H1 (cell line): ENCODE measurements around the gene ASAP2. TPM values are rescaled to one million over a fixed set of nuclear protein-coding genes. Genes with fewer than 3 reads are reported as not detected.

ENCODE experiments used
- CTCF ChIA-PET: fragments of 300-600 bp; sonication (Branson Sonifier 250); formaldehyde crosslinking; loops from one replicate; lab custom pipeline; 2021; ENCODE audit not compliant: partially characterized antibody; lab: Charles Lee
- POLR2A ChIA-PET: fragments of 300-600 bp; sonication (Branson Sonifier 250); formaldehyde crosslinking; loops from one replicate; lab custom pipeline; 2021; ENCODE audit warnings: inconsistent platforms; ENCODE audit not compliant: partially characterized antibody; lab: Charles Lee
- DNase-seq, 2 experiments: peaks; one replicate each; pipeline versions ENCODE4 v3.0.0 to v3.0.0-alpha.2; 2010 to 2022; ENCODE audit warnings: low spot score in 2 of 2, low read depth in 1 of 2, mixed read lengths in 1 of 2
- FAIRE-seq: peaks from 2 replicates; lab custom pipeline; 2011; peaks lifted over from hg19 to GRCh38; lab: Jason Lieb, UNC
- H2AFZ ChIP-seq: 2 replicates; pipeline ENCODE4 v1.8.1; 2012; ENCODE audit warnings: low read length, inconsistent platforms
- H2AK5ac ChIP-seq: 2 replicates; pipeline ENCODE4 v1.6.1; 2013; ENCODE audit warnings: low read depth, low read length
- H2BK120ac ChIP-seq: replicated peaks from 2 replicates; pipeline ENCODE3; 2013; ENCODE audit warnings: low read depth, low read length, inconsistent platforms
- H2BK12ac ChIP-seq: 2 replicates; pipeline ENCODE4 v1.6.1; 2013; ENCODE audit warnings: low read depth, low read length
- H2BK15ac ChIP-seq: 2 replicates; pipeline ENCODE4 v1.6.1; 2013; ENCODE audit warnings: low read length
- H2BK20ac ChIP-seq: 2 replicates; pipeline ENCODE4 v1.6.1; 2013; ENCODE audit warnings: low read length
- H2BK5ac ChIP-seq: 2 replicates; pipeline ENCODE4 v1.6.1; 2013; ENCODE audit warnings: low read depth, low read length
- H3K14ac ChIP-seq: 2 replicates; pipeline ENCODE4 v1.6.1; 2013; ENCODE audit warnings: inconsistent platforms; ENCODE audit not compliant: insufficient read length
- H3K18ac ChIP-seq: 2 replicates; pipeline ENCODE4 v1.6.1; 2013; ENCODE audit warnings: low read length; ENCODE audit errors: extremely low read depth
- H3K23ac ChIP-seq: 2 replicates; pipeline ENCODE4 v1.6.1; 2013; ENCODE audit warnings: inconsistent platforms; ENCODE audit not compliant: insufficient read length
- H3K23me2 ChIP-seq: 2 replicates; pipeline ENCODE4 v1.6.1; 2013; ENCODE audit warnings: low read depth, low read length
- H3K27ac ChIP-seq: 2 replicates; pipeline ENCODE4 v1.6.1; 2011; ENCODE audit warnings: low read depth, low read length, inconsistent platforms
- H3K27me3 ChIP-seq, 4 experiments: replicated peaks in 1 of 4; 1 replicate in 1 of 4; 2 replicates in 3 of 4; pipeline versions ENCODE4 v1.6.1 to v1.8.1; 2011 to 2013; ENCODE audit warnings: low read length in 3 of 4, mild to moderate bottlenecking in 3 of 4, inconsistent platforms in 2 of 4, mixed read lengths in 2 of 4, moderate library complexity in 1 of 4; ENCODE audit not compliant: control insufficient read depth in 3 of 4, insufficient read depth in 3 of 4; ENCODE audit errors: extremely low read depth in 1 of 4
- H3K36me3 ChIP-seq, 4 experiments: 2 replicates each; pipeline versions ENCODE4 v1.6.1 to v1.8.1; 2011 to 2013; ENCODE audit warnings: mild to moderate bottlenecking in 4 of 4, low read length in 3 of 4, moderate library complexity in 2 of 4, control low read depth in 1 of 4, inconsistent platforms in 1 of 4; ENCODE audit not compliant: insufficient read depth in 4 of 4, control insufficient read depth in 2 of 4
- H3K4ac ChIP-seq: replicated peaks from 2 replicates; pipeline ENCODE3; 2013; ENCODE audit warnings: low read length, low read depth, mixed read lengths, inconsistent platforms; ENCODE audit not compliant: insufficient read length
- H3K4me1 ChIP-seq, 4 experiments: replicated peaks in 1 of 4; 1 replicate in 1 of 4; 2 replicates in 3 of 4; pipeline versions ENCODE4 v1.6.1 to v1.8.1; 2011 to 2013; ENCODE audit warnings: low read length in 3 of 4, inconsistent platforms in 2 of 4, mixed read lengths in 1 of 4; ENCODE audit not compliant: insufficient read depth in 4 of 4, control insufficient read depth in 3 of 4
- H3K4me2 ChIP-seq, 2 experiments: 2 replicates each; pipeline versions ENCODE4 v1.6.1 to v1.8.1; 2011 to 2013; ENCODE audit warnings: low read depth in 2 of 2, low read length in 2 of 2, control low read depth in 1 of 2, inconsistent platforms in 1 of 2, mild to moderate bottlenecking in 1 of 2; ENCODE audit not compliant: insufficient read depth in 1 of 2
- H3K4me3 ChIP-seq, 4 experiments: fragments of 200-600, 300-600 bp in 1 of 4; sonication (generic), shearing (Covaris generic), sonication (Bioruptor Twin) in 1 of 4; 2 replicates each; pipeline versions ENCODE4 v1.5.1 to v1.8.1; 2011 to 2016; ENCODE audit warnings: low read length in 4 of 4, low read depth in 3 of 4, control low read depth in 2 of 4, inconsistent platforms in 2 of 4, mild to moderate bottlenecking in 2 of 4, mixed read lengths in 1 of 4, moderate library complexity in 1 of 4; ENCODE audit not compliant: insufficient read depth in 2 of 4; ENCODE audit errors: extremely low read depth in 1 of 4
- H3K56ac ChIP-seq: replicated peaks from 2 replicates; pipeline ENCODE3; 2013; ENCODE audit warnings: low read depth, mild to moderate bottlenecking, mixed read lengths, low read length, inconsistent platforms; ENCODE audit not compliant: insufficient read length
- H3K79me1 ChIP-seq: 2 replicates; pipeline ENCODE4 v1.6.1; 2013; ENCODE audit warnings: low read depth, low read length, control low read depth
- H3K79me2 ChIP-seq, 2 experiments: 2 replicates each; pipeline versions ENCODE4 v1.6.1 to v1.8.1; 2012 to 2013; ENCODE audit warnings: low read length in 2 of 2, mild to moderate bottlenecking in 2 of 2, inconsistent platforms in 1 of 2; ENCODE audit not compliant: insufficient read depth in 2 of 2, control insufficient read depth in 1 of 2
- H3K9ac ChIP-seq, 4 experiments: replicated peaks in 1 of 4; 1 replicate in 1 of 4; 2 replicates in 3 of 4; pipeline versions ENCODE4 v1.6.1 to v1.8.1; 2011 to 2013; ENCODE audit warnings: low read depth in 3 of 4, low read length in 3 of 4, control low read depth in 2 of 4, mild to moderate bottlenecking in 2 of 4, moderate library complexity in 2 of 4, inconsistent platforms in 1 of 4; ENCODE audit errors: extremely low read depth in 1 of 4
- H3K9me3 ChIP-seq, 2 experiments: 2 replicates each; pipeline versions ENCODE4 v1.6.1 to v1.8.1; 2012 to 2013; ENCODE audit warnings: mild to moderate bottlenecking in 2 of 2, moderate library complexity in 2 of 2, control low read depth in 1 of 2, inconsistent platforms in 1 of 2, low read depth in 1 of 2, low read length in 1 of 2, mixed read lengths in 1 of 2; ENCODE audit not compliant: insufficient read depth in 2 of 2
- H4K20me1 ChIP-seq, 2 experiments: replicated peaks in 1 of 2; 2 replicates each; pipeline versions ENCODE3 to v1.8.1; 2011 to 2013; ENCODE audit warnings: inconsistent platforms in 2 of 2, low read length in 2 of 2, mild to moderate bottlenecking in 1 of 2; ENCODE audit not compliant: insufficient read depth in 2 of 2, control insufficient read depth in 1 of 2
- H4K5ac ChIP-seq: 2 replicates; pipeline ENCODE4 v1.6.1; 2013; ENCODE audit warnings: low read length, low read depth, mixed read lengths, inconsistent platforms; ENCODE audit not compliant: insufficient read length
- H4K8ac ChIP-seq: 2 replicates; pipeline ENCODE4 v1.8.0; 2013; ENCODE audit warnings: mild to moderate bottlenecking, moderate library complexity, low read length, inconsistent platforms; ENCODE audit not compliant: insufficient read depth; ENCODE audit errors: extremely low read depth
- H4K91ac ChIP-seq: replicated peaks from 2 replicates; pipeline ENCODE3; 2013; ENCODE audit warnings: low read length, mixed read lengths, inconsistent platforms; ENCODE audit not compliant: insufficient read length
- BACH1 ChIP-seq: IDR thresholded peaks from 2 replicates; pipeline ENCODE4 v1.6.1; 2012; ENCODE audit warnings: low read length, improper control_type of control experiment
- BRCA1 ChIP-seq: IDR thresholded peaks from 2 replicates; pipeline ENCODE4 v1.6.1; 2012; ENCODE audit warnings: low read depth, low read length, improper control_type of control experiment
- CHD1 ChIP-seq: IDR thresholded peaks from 2 replicates; pipeline ENCODE4 v1.6.1; 2012; ENCODE audit warnings: low read depth, low read length, improper control_type of control experiment
- E2F6 ChIP-seq: IDR thresholded peaks from 2 replicates; pipeline ENCODE4 v1.6.1; 2012; ENCODE audit warnings: inconsistent platforms
- FOSL1 ChIP-seq: IDR thresholded peaks from 2 replicates; pipeline ENCODE4 v1.6.1; 2011; ENCODE audit warnings: mild to moderate bottlenecking, low read depth, low read length, moderate library complexity; ENCODE audit not compliant: insufficient read depth
- GTF2F1 ChIP-seq: IDR thresholded peaks from 2 replicates; pipeline ENCODE4 v1.6.1; 2012; ENCODE audit warnings: low read depth, low read length, improper control_type of control experiment, borderline replicate concordance
- POLR2A ChIP-seq, 2 experiments: IDR thresholded peaks; 1 replicate in 1 of 2; 2 replicates in 1 of 2; pipeline ENCODE4 v1.6.1; 2011; ENCODE audit warnings: low read depth in 2 of 2, low read length in 2 of 2, mild to moderate bottlenecking in 2 of 2; ENCODE audit errors: control extremely low read depth in 1 of 2
- RFX5 ChIP-seq: IDR thresholded peaks from 2 replicates; pipeline ENCODE4 v1.6.1; 2011; ENCODE audit warnings: low read depth, low read length, improper control_type of control experiment, borderline replicate concordance
- RXRA ChIP-seq: IDR thresholded peaks from 2 replicates; pipeline ENCODE4 v1.6.1; 2011; ENCODE audit warnings: low read depth, mild to moderate bottlenecking, low read length, moderate library complexity; ENCODE audit not compliant: insufficient read depth
- SUZ12 ChIP-seq: fragments of 200-600 bp; sonication (generic); IDR thresholded peaks from 2 replicates; pipeline ENCODE4 v1.6.1; 2012; ENCODE audit warnings: mild to moderate bottlenecking, inconsistent platforms, low read length, moderate library complexity, mixed read lengths
- WGBS, 2 experiments: shearing (Covaris generic) in 1 of 2; methylation state at CpG; one replicate each; pipeline versions ENCODE4 v1.1.6 to v1.1.7; 2013 to 2015; ENCODE audit warnings: low lambda C conversion rate in 2 of 2, mixed read lengths in 2 of 2, inconsistent platforms in 1 of 2, low coverage in 1 of 2, missing lambda C conversion rate in 1 of 2; ENCODE audit not compliant: insufficient replicate concordance in 2 of 2, insufficient coverage in 1 of 2, insufficient read length in 1 of 2; ENCODE audit errors: extremely low coverage in 1 of 2, missing lambda C conversion rate in 1 of 2; 5-methylcytosine and 5-hydroxymethylcytosine counted together
- polyA plus RNA-seq, 7 experiments: library from polyadenylated mRNA; depleted of rRNA in 3 of 7; stranded (reverse) in 5 of 7; unstranded in 2 of 7; fragments of >200 nt in 5 of 7; fragments of 200-250 nt in 2 of 7; gene quantifications; 1 replicate in 5 of 7; 2 replicates in 1 of 7; 4 replicates in 1 of 7; pipeline versions ENCODE4 v1.2.1 to v1.2.3, GENCODE V29; 2011 to 2013; ENCODE audit warnings: missing spikeins in 2 of 7, mixed read lengths in 2 of 7
- total RNA-seq: library from RNA; stranded (reverse); fragmentation: NEBNext Ultra II Directional; extraction: Animal tissue kit (Norgen Biotek cat#: 25700); gene quantifications from 2 replicates; pipeline ENCODE4 v1.2.1, GENCODE V29; 2021

The ASAP2 gene
- total and polyA plus RNA-seq, 2 of the 8 experiments (the other 6 are each of a cell fraction or from before 2014, with no cell fraction given), result 10.2 to 18.7 TPM

- Histone ChIP-seq H4K5ac (no peak overlapping the region), H4K8ac (no peak overlapping the region), H2AFZ (no peak overlapping the region), H3K4me1 (no peaks in the 10 kb centered on the region), H2AK5ac (no peak overlapping the region), H4K20me1 (peaks cover 0 to 2% of the 10 kb centered on the region in 2 experiments), H3K79me1 (no peaks in the 10 kb centered on the region), H3K9ac (no peak overlapping the region), H3K23ac (no peak overlapping the region), H3K4ac (no peak overlapping the region), H2BK120ac (no peak overlapping the region), H2BK20ac (no peak overlapping the region), H4K91ac (no peak overlapping the region), H3K14ac (no peak overlapping the region), H3K27me3 (no peaks in the 10 kb centered on the region), H3K27ac (no peak overlapping the region), H3K36me3 (peaks cover 0 to 4% (median 1%) of the 10 kb centered on the region in 4 experiments; a peak in 5 of 8 replicates), H3K4me2 (no peak overlapping the region), H3K9me3 (no peaks in the 10 kb centered on the region), H2BK15ac (no peak overlapping the region), H3K18ac (no peak overlapping the region), H2BK5ac (no peak overlapping the region), H2BK12ac (no peak overlapping the region), H3K4me3 (no peak overlapping the region), H3K23me2 (no peaks in the 10 kb centered on the region), H3K79me2 (no peaks in the 10 kb centered on the region), H3K56ac (no peak overlapping the region)
- no peak for DNase-seq
- WGBS, 2 experiments, result 88% methylated on average over 4 of the region's 4 CpGs; no CpG with 5 or more reads in 1 of the 2 experiments
- TF ChIP-seq SUZ12, result no peak
- TF ChIP-seq RXRA, result no peak
- TF ChIP-seq GTF2F1, result no peak
- TF ChIP-seq CHD1, result no peak
- TF ChIP-seq POLR2A (IDR thresholded peaks at IDR 0.05; ENCODE audit: control extremely low read depth in 1 of 2, low read depth in 2 of 2, low read length in 2 of 2), result no peak
- no peak for TF ChIP-seq E2F6
- no peak for TF ChIP-seq BRCA1
- no peak for TF ChIP-seq FOSL1
- TF ChIP-seq RFX5, result no peak
- TF ChIP-seq BACH1, result no peak
- POLR2A ChIA-PET, result interaction anchor here (0.7 kb wide), 1 partner anchor 26 kb away, joined by 3 read pairs; no protein-coding TSS in a partner anchor
- no peak for FAIRE-seq
- CTCF ChIA-PET, result interaction anchor here (0.7 to 2.0 kb wide), 7 partner anchors 9 to 225 kb away, joined by 3 to 8 read pairs (median 4); no protein-coding TSS in a partner anchor
Measured at GRCh38 chr2:9364791-9365497, 158.3 kb downstream of the ASAP2 start.
